ENCODE measurements around the gene ZFC3H1. TPM values are rescaled to one million over a fixed set of nuclear protein-coding genes. Genes with fewer than 3 reads are reported as not detected.
"Not testable (repeated sequence)": the region's sequence is repeated elsewhere in the genome, so short reads cannot be mapped to it uniquely, and the experiment has no call there.

The ZFC3H1 gene
- total RNA-seq = 29.0 TPM

GRCh38 chr12:71663561-71664410 is at the start of gene ZFC3H1, which contains the start of gene THAP2:
TSS of gene ZFC3H1 (minus strand) at chr12:71663848. CDS start at chr12:71663610, 238 bp downstream.
TSS of gene THAP2 (plus strand) at chr12:71664301. CDS start at chr12:71664510, 209 bp downstream.
- peak; percentile 93 for ATAC-seq

GRCh38 chr12:71710276-71711125 is 46.9 kb upstream of the ZFC3H1 start:
- ATAC-seq = peak; percentile 98

GRCh38 chr12:71708658-71709057 is 45.0 kb upstream of the ZFC3H1 start:
- ATAC-seq = peak; percentile 46

- peak; percentile 39 for ATAC-seq
Measured at GRCh38 chr12:71704920-71705319, 41.3 kb upstream of the ZFC3H1 start.

GRCh38 chr12:71703206-71703605 is 39.6 kb upstream of the ZFC3H1 start:
- ATAC-seq = no peak

- ATAC-seq = no peak
Measured at GRCh38 chr12:71702590-71702989, 38.9 kb upstream of the ZFC3H1 start.

GRCh38 chr12:71702181-71702580 is 38.5 kb upstream of the ZFC3H1 start:
- peak; percentile 21 for ATAC-seq

- no peak for ATAC-seq
Measured at GRCh38 chr12:71695782-71696181, 32.1 kb upstream of the ZFC3H1 start.

GRCh38 chr12:71694099-71694820 is 30.6 kb upstream of the ZFC3H1 start:
- ATAC-seq = peak; percentile 94

- ATAC-seq = not testable (repeated sequence)
Measured at GRCh38 chr12:71693651-71694050, 30.0 kb upstream of the ZFC3H1 start.

- ATAC-seq = no peak
Measured at GRCh38 chr12:71693126-71693525, 29.5 kb upstream of the ZFC3H1 start.

- no peak for ATAC-seq
Measured at GRCh38 chr12:71691504-71692129, 28.0 kb upstream of the ZFC3H1 start.

GRCh38 chr12:71688961-71689570 is 25.4 kb upstream of the ZFC3H1 start:
- peak; percentile 39 for ATAC-seq

- not testable (repeated sequence) for ATAC-seq
Measured at GRCh38 chr12:71687172-71687571, 23.5 kb upstream of the ZFC3H1 start.

GRCh38 chr12:71686658-71687025 is 23.0 kb upstream of the ZFC3H1 start:
- peak; percentile 30 for ATAC-seq

- peak; percentile 97 for ATAC-seq
Measured at GRCh38 chr12:71685914-71686657, 22.4 kb upstream of the ZFC3H1 start, which contains the start of gene TMEM19. TSS of gene TMEM19 (plus strand) at chr12:71686082. CDS start at chr12:71686681, 599 bp downstream.

GRCh38 chr12:71685312-71685906 is 21.8 kb upstream of the ZFC3H1 start:
- ATAC-seq = no peak

- ATAC-seq = no peak
Measured at GRCh38 chr12:71684081-71684480, 20.4 kb upstream of the ZFC3H1 start.

GRCh38 chr12:71683633-71684032 is 20.0 kb upstream of the ZFC3H1 start:
- ATAC-seq = no peak

- no peak for ATAC-seq
Measured at GRCh38 chr12:71682466-71682865, 18.8 kb upstream of the ZFC3H1 start.
